Glutamatergic neuron (in vitro differentiated cells): ENCODE results near the gene WWOX. TPM values are rescaled to one million over a fixed set of nuclear protein-coding genes. Genes with fewer than 3 reads are reported as not detected.
A peak's percentile ranks its signal among the peaks of the same experiment; 100 is the strongest.

Source experiments
- DNase-seq: peaks from one replicate; pipeline ENCODE4 v3.0.0; 2022
- H3K27ac Mint-ChIP-seq: one replicate; pipeline ENCODE4 v1.8.0; 2020; ENCODE audit warnings: mild to moderate bottlenecking, mixed read lengths, inconsistent platforms; ENCODE audit not compliant: unreplicated experiment
- H3K27me3 Mint-ChIP-seq: one replicate; pipeline ENCODE4 v1.8.0; 2020; ENCODE audit warnings: mild to moderate bottlenecking, moderate library complexity, mixed read lengths, inconsistent platforms; ENCODE audit not compliant: unreplicated experiment
- H3K36me3 Mint-ChIP-seq: one replicate; pipeline ENCODE4 v1.8.0; 2020; ENCODE audit warnings: mild to moderate bottlenecking, mixed read lengths, inconsistent platforms; ENCODE audit not compliant: unreplicated experiment
- H3K4me1 Mint-ChIP-seq: one replicate; pipeline ENCODE4 v1.8.0; 2020; ENCODE audit warnings: mild to moderate bottlenecking, low read depth, mixed read lengths, inconsistent platforms; ENCODE audit not compliant: unreplicated experiment
- H3K4me3 Mint-ChIP-seq: one replicate; pipeline ENCODE4 v1.8.0; 2020; ENCODE audit warnings: mild to moderate bottlenecking, mixed read lengths, inconsistent platforms; ENCODE audit not compliant: unreplicated experiment
- H3K9me3 Mint-ChIP-seq: one replicate; pipeline ENCODE4 v1.8.0; 2020; ENCODE audit warnings: mild to moderate bottlenecking, moderate library complexity, mixed read lengths, inconsistent platforms; ENCODE audit not compliant: unreplicated experiment
- total RNA-seq: library from RNA; stranded (reverse); fragmentation: NEBNext Ultra II Directional; extraction: Animal tissue kit (Norgen Biotek cat#: 25700); gene quantifications from one replicate; pipeline ENCODE4 v1.2.1, GENCODE V29; 2021; ENCODE audit not compliant: unreplicated experiment
- TF ChIP-seq, protein P1 (sequence below): fragments of 200-600 bp; sonication (generic); IDR thresholded peaks from one replicate; pipeline ENCODE4 v1.5.0; 2021; ENCODE audit not compliant: partially characterized antibody, unreplicated experiment

Gene WWOX
- total RNA-seq, 1 donor from 2014 or later = 10.3 TPM

DNA sequence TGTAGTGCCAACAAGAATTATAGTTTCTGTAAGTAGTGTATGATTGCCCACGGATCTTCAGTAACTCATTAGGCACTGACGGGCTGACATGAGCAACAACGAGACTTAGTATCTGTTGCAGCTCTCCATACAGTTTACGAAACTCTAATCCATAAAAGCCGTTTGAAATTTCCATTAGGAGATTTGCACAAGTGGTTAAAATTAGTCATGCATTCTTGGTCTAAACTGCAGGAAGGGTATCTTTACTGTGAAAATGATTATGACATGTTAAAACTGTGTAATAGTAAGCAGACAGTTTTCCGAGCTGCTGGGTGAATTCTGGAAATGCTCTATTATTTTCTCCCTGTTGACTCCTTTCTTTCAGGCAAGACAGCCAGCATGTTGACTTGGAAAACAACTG is 605.0 kb downstream of the WWOX start:
- Mint-ChIP-seq H3K36me3 (no peaks in the 10 kb centered on the region), H3K27me3 (peaks cover 2% of the 10 kb centered on the region), H3K4me1 (no peaks in the 10 kb centered on the region), H3K9me3 (no peaks in the 10 kb centered on the region), H3K4me3 (no peak overlapping the region), H3K27ac (no peak overlapping the region)
- DNase-seq = no peak
- TF ChIP-seq, protein P1, sequence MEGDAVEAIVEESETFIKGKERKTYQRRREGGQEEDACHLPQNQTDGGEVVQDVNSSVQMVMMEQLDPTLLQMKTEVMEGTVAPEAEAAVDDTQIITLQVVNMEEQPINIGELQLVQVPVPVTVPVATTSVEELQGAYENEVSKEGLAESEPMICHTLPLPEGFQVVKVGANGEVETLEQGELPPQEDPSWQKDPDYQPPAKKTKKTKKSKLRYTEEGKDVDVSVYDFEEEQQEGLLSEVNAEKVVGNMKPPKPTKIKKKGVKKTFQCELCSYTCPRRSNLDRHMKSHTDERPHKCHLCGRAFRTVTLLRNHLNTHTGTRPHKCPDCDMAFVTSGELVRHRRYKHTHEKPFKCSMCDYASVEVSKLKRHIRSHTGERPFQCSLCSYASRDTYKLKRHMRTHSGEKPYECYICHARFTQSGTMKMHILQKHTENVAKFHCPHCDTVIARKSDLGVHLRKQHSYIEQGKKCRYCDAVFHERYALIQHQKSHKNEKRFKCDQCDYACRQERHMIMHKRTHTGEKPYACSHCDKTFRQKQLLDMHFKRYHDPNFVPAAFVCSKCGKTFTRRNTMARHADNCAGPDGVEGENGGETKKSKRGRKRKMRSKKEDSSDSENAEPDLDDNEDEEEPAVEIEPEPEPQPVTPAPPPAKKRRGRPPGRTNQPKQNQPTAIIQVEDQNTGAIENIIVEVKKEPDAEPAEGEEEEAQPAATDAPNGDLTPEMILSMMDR = no peak

DNA sequence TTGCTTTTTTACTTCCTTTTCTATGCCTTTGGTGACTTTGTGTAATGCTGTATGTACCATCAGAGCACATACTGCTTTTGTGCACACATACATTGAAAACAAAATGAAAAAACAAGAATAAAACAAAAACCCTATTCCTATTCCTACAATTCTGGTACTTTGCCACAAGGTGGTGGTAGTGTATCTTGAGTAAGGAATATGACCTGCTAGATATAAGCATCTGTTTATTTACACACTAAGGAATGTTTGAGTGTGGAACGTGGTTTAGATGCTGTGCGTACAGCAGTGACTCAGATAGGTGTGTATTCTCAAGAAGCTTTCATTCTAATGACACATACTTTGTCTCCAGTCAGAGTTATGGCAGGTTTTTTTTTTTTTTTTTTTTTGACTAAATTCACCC is 606.2 kb downstream of the WWOX start:
- Mint-ChIP-seq H3K4me1 (no peaks in the 10 kb centered on the region), H3K27ac (no peak overlapping the region), H3K36me3 (no peaks in the 10 kb centered on the region), H3K4me3 (no peak overlapping the region), H3K27me3 (peaks cover 2% of the 10 kb centered on the region), H3K9me3 (no peaks in the 10 kb centered on the region)
- TF ChIP-seq, protein P1 = peak; percentile 89
- no peak for DNase-seq

DNA sequence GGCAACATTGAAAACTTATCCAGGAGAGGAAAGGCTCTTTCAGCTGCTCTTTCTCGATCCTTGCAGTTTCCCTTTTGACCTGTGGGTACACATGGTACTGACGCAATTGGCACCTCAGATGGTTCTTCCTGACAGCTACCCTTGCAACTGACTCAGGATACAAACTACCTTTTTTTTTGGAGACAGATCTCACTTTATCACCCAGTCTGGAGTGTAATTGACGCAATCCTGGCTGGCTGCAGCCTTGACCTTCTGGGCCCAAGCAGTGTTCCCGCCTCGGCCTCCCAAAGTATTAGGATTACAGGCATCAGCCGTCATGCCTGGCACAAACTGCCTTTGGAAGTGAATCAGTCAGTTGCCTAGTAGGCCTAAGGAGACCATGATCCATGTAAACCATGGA is 607.2 kb downstream of the WWOX start:
- H3K9me3 Mint-ChIP-seq = no peaks in the 10 kb centered on the region
- no peaks in the 10 kb centered on the region for H3K36me3 Mint-ChIP-seq
- no peaks in the 10 kb centered on the region for H3K4me1 Mint-ChIP-seq
- no peak for DNase-seq
- no peak overlapping the region for H3K4me3 Mint-ChIP-seq
- TF ChIP-seq, protein P1 = no peak
- H3K27ac Mint-ChIP-seq = no peak overlapping the region
- H3K27me3 Mint-ChIP-seq = peaks cover 2% of the 10 kb centered on the region

DNA sequence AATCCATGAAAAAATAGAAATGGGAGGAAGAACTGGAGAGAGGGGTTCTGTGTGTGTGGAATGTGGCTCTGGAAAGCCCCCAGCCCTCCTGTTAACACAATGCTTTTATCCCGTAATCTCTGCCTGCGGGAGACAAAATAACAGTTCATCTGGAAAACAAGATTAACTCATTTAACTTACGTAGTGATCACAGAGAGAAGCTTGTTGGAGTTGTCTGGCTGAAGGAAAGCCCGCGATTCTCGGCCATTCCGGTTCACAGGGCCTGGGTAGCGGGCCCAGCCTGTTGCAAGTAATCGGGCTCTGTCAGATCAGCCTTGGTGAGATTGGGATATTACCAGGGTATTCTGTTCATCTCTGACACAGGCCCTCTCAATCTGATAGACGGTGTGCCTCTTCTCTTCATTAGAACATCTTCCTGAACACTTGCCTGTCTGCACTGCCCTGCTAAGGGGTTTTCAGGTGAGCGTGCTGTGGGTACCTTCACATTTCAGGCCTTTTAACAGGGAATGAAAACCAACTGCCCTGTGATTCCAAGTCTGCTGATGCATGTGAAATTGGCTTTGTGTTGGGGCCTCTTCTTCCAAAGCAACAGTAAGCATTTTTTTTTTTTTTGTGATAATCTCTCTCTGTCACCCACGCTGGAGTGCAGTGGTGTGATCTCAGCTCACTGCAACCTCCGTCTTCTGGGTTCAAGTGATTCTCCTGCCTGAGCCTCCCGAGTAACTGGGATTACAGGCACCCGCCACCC is 609.9 kb downstream of the WWOX start:
- DNase-seq = no peak
- Mint-ChIP-seq H3K27me3 (peaks cover 2% of the 10 kb centered on the region), H3K4me3 (no peak overlapping the region), H3K4me1 (no peaks in the 10 kb centered on the region), H3K9me3 (no peaks in the 10 kb centered on the region), H3K27ac (no peak overlapping the region), H3K36me3 (no peaks in the 10 kb centered on the region)
- TF ChIP-seq, protein P1 = no peak

DNA sequence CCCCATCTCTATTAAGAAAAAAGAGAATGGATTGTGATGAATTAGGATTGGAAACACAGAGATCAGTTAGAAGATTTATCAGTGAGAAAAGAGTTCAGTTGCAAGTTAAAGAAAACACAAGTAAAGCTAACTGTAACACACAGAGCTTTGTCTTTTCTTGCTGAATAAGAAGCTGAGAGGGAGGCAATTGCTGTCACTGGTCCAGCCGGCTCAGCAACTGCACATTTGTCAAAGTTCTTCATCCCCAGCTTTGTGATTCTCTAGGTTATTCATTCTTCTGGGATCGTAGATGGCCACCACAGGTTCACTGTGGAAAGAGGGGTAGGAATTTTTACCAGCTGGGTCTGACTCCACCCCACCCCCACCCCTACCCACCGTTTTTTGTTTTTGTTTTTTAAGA is 615.7 kb downstream of the WWOX start:
- Mint-ChIP-seq H3K27me3 (peaks cover 1% of the 10 kb centered on the region), H3K27ac (no peak overlapping the region), H3K9me3 (no peaks in the 10 kb centered on the region), H3K4me3 (no peak overlapping the region), H3K4me1 (no peaks in the 10 kb centered on the region), H3K36me3 (no peaks in the 10 kb centered on the region)
- DNase-seq = no peak
- TF ChIP-seq, protein P1 = no peak
